T-helper 2 cell treated with Interferon-gamma antibody and Interleukin-4, amounts not matched to agents 100 ng/mL and 5 ng/mL, for 36 hours (primary cell): ENCODE data around the gene PSEN1. TPM values are rescaled to one million over a fixed set of nuclear protein-coding genes. Genes with fewer than 3 reads are reported as not detected.
"Not testable (repeated sequence)": the region's sequence is repeated elsewhere in the genome, so short reads cannot be mapped to it uniquely, and the experiment has no call there.

Source experiments
- intact Hi-C: fragments of 100-400 bp; cut with micrococcal nuclease; formaldehyde crosslinking; loops from one replicate; pipeline ENCODE4 v1.15.1; 2023
- total RNA-seq: library from RNA; stranded (reverse); gene quantifications from 2 replicates; pipeline ENCODE4 v1.2.3, GENCODE V29; 2022

The PSEN1 gene
- total RNA-seq, 1 donor from 2014 or later: 44.1 TPM

- intact Hi-C loops: no loop called here
Observed at GRCh38 chr14:73166399-73166798, 30.1 kb downstream of the PSEN1 start.

- intact Hi-C loops: no loop called here
Observed at GRCh38 chr14:73167727-73168126, 31.4 kb downstream of the PSEN1 start.

- intact Hi-C loops: no loop called here
Observed at GRCh38 chr14:73168274-73168673, 32.0 kb downstream of the PSEN1 start.

GRCh38 chr14:73168691-73169090 lies 32.4 kb downstream of the PSEN1 start:
- intact Hi-C loops: no loop called here

GRCh38 chr14:73169855-73170254 lies 33.5 kb downstream of the PSEN1 start:
- intact Hi-C loops: not testable (repeated sequence)

- intact Hi-C loops: no loop called here
Observed at GRCh38 chr14:73170686-73171085, 34.4 kb downstream of the PSEN1 start.

GRCh38 chr14:73172500-73172899 lies 36.2 kb downstream of the PSEN1 start:
- intact Hi-C loops: no loop called here

GRCh38 chr14:73173092-73173735 lies 36.9 kb downstream of the PSEN1 start:
- intact Hi-C loops: loop anchor here (1.0 kb wide), 1 partner anchor 299 kb away; no protein-coding TSS in a partner anchor

GRCh38 chr14:73176685-73177084 lies 40.4 kb downstream of the PSEN1 start:
- intact Hi-C loops: no loop called here

- intact Hi-C loops: no loop called here
Observed at GRCh38 chr14:73180385-73180805, 44.1 kb downstream of the PSEN1 start.

- intact Hi-C loops: not testable (repeated sequence)
Observed at GRCh38 chr14:73180969-73181368, 44.7 kb downstream of the PSEN1 start.

GRCh38 chr14:73188501-73188911 lies 52.2 kb downstream of the PSEN1 start:
- intact Hi-C loops: no loop called here

GRCh38 chr14:73189651-73190050 lies 53.3 kb downstream of the PSEN1 start:
- intact Hi-C loops: no loop called here

GRCh38 chr14:73191441-73191840 lies 55.1 kb downstream of the PSEN1 start:
- intact Hi-C loops: no loop called here

GRCh38 chr14:73194306-73194705 lies 58.0 kb downstream of the PSEN1 start:
- intact Hi-C loops: not testable (repeated sequence)

GRCh38 chr14:73198253-73198652 lies 61.9 kb downstream of the PSEN1 start:
- intact Hi-C loops: no loop called here

GRCh38 chr14:73203527-73203926 lies 67.2 kb downstream of the PSEN1 start:
- intact Hi-C loops: no loop called here

GRCh38 chr14:73207615-73208014 lies 71.3 kb downstream of the PSEN1 start:
- intact Hi-C loops: no loop called here

- intact Hi-C loops: no loop called here
Observed at GRCh38 chr14:73208390-73208789, 72.1 kb downstream of the PSEN1 start.

GRCh38 chr14:73208846-73209245 lies 72.5 kb downstream of the PSEN1 start:
- intact Hi-C loops: no loop called here

GRCh38 chr14:73209953-73210352 lies 73.6 kb downstream of the PSEN1 start:
- intact Hi-C loops: no loop called here

GRCh38 chr14:73211251-73212040 lies 75.1 kb downstream of the PSEN1 start:
- intact Hi-C loops: no loop called here

GRCh38 chr14:73216030-73216429 lies 79.7 kb downstream of the PSEN1 start:
- intact Hi-C loops: no loop called here
